Stimulated activated CD4-positive, alpha-beta T cell treated with anti-CD3 and anti-CD28 coated beads, Interleukin-2, amount 100 ng/mL, for 24 hours (primary cell): Measurements from ENCODE around the gene STAT5A.
A peak's percentile ranks its signal among the peaks of the same experiment; 100 is the strongest.

Experiments
- DNase-seq, 2 donors: peaks; one replicate each; pipeline ENCODE4 v3.0.0-alpha.2; 2020

The STAT5A gene

GRCh38 chr17:42270170-42270535, 18.1 kb upstream of the STAT5A start:
- no peak for DNase-seq

DNA sequence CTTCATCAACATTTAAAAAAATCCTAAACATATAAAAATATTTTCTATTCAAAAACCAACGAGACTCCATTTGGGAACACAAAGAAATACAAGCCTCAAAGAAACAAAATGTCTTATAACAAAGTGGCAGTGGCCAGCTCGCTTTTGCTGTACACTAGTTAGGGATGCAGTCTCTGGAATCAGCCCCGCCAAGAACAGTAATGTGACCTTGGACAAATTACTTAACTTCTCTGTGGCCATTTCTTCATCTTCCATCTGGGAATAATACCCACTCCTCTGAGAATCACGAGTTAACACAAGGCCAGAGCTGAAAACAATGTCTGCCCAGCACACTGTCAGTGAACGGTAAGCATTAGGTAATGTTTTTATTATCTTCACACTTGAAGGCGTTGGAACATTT, 17.7 kb upstream of the STAT5A start:
- no peak for DNase-seq

DNA sequence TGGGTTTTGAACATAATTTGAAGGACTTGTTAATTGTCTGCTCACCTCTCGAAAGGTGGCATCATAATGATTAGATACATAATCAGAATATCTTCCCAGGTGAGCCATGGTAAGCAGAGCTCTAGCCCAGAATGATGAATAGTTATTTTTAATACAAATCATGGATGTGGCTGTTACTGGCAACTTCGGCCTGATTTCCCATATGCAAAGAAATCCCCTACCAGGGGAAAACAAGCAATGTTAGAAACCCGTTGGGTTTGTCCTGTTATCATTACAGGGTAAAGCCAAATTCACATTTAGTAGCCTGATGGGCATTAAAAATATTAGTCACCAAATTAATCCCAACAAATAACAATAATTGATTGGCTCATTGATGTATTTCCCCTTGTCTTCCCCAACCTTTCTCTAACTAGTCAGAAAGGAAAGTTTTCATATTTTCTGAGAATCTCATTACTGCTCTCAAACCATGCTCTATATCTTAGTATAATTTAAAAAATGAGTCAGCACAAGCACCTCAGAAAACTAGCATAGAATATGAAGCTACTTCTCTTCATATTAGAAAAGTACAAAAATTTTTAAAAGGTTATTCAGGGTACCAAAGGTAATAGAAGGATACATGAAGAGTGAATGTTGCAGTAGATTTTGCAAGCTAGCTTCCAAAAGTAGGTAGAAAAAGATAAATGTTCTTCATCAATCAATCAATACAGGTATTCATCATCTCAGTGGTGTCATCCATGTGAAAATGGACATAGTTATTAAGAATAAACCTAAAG, 17.1 kb upstream of the STAT5A start:
- no peak for DNase-seq

- DNase-seq, result no peak
Measured at GRCh38 chr17:42271779-42272035, 16.6 kb upstream of the STAT5A start.

DNA sequence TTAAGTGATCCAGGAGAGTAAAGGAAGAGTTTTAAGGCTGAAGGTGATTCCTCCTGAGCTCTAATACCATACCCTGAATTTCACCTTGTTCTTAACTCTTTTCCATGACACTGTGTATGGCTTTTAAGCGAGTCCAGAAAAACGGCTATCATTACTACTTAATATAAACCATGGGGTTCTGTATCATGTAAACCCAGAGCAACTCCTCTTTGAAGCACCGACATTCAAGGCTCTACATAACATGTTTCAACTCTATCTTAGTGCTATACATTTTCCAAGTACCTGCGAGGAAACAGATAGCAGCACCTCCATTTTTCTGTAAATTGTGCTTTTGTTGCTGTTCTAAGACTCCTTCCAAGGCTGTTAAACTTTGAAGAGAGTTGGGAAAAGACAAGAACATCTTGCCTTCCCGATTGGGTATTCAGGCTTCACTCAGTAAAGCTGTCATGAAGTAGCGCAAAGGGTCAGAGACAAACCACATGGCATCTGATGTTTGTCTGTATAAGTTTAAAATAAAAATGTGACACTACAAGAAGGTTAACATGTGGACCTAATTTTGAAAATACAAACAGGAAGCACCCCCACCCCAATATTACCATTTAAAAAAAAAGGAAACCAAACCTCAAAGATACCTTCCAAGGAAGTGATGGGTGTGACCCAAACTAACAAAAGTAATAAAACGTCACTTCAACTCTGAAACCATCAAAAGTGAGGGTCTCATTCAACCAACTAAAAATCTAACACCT, 16.0 kb upstream of the STAT5A start:
- no peak for DNase-seq

DNA sequence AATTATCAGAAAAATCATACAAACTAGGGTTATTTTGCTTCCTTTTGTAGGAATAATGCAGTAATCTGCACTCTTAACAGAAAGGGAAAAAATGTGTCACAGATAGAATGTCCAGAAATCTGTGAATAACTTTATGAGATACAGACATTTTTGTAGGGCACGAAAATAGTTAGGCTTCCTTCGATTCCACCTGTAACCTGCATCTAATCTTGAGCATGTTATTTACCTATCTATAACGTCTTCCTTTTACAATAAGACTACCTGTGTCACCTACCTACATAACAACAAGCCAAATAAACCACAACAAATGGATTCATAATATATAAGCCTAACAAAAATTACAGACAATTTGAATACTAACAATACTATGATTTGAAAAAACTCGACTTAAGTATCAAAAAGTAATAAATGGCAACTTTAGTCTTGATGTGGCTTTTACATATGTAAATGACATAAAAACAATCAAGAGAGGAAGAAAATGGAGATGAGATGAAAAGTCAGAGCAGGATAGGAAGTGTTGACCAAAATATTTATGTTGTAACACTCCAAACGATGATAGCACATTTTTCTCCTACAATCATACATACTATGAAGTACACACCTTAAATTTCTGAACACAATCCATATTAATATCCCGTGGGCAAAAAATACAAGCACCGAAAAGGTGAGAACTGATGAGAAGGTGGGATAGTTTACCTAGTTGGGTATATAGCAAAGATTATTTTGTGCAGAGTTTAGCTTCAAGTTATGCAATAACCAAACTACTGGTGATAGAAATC, 14.6 kb upstream of the STAT5A start:
- DNase-seq, result no peak

DNA sequence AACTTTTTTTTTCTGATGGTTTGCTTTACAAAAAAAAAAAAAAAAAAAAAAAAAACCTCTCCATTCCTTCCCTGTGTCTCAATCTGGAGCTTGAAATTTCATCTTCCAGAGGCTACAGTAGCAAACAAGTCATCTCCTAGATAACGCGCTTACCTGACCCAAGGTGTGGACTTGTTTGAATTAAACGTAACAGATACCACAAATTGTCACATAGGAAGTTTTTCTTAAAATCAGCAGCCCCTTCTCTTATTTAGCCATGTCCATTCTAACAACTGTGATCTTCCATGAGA, 14.1 kb upstream of the STAT5A start:
- no peak for DNase-seq

DNA sequence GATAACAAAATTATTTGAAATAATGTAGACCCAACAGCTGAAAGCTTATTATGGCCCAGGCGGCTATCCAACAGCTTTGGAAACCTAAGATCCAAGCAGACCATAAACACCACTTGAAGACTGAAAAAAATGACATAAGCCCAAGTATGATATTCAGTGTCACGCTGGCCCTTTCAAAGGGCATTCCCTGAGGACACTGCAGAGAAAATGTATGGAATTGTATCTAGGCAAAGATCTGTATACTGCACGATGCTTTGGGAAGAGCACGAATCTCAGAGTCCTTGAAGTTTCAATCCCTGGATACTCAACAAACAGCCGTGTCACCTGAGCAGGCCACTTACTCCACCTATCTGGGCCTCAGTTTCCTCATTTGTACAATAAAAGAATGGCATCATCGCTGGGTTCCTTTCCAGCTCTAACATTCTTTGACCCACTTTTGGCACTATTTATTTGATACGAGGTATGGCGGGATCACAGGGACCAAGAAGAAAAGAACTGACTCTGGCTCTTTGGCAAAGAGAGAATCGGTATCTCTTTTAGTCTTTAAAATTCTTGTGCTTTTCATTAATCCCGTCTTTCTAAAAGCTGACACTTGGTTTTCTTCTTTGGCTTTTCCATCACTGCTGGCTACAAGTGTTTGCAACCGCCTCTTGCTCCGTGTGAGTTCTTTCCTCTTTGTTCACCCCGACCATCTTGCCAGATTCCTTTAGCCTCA, 13.3 kb upstream of the STAT5A start:
- DNase-seq, result no peak

DNA sequence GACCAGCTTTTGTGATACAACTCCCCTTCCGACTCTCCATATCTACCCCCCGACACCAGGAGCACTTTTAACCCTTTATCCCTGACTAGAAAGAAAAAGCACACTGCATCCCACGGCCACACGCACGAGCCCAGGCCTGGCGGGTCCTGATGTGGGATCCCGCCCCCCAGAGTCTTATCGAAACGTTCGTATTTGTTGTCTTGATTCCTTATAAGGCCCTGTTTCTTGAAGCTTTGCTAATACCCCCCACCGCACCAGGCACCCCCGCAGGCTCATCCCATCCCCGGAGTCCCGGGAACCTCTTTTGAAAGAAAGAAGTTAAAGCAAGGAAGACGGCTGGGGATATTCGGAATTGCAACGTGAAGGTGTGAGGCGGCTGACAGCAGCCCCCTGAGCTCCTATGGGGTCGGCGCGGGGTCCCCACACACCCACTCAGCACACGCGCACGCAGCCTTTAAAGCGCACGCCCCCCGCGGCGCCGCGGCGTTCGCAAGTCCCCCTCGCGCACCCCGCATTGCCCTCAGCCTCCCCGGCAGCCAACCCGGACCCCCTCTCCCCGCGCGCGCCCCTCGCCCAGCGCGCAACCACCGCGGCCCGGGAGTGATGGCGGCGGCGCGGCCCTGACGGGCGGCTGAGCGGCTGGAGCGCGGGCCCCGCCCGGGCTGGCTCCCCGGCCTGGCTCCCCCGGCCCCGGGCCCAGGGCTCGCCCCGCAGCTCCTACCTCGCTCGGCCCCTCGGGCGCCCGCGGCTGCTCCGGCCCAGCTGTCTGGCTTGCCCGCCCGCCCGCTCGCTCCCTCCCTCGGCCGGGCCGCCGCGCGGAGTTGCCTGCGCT, 12.6 kb upstream of the STAT5A start:
- peak; percentile 36 to 43 for DNase-seq

DNA sequence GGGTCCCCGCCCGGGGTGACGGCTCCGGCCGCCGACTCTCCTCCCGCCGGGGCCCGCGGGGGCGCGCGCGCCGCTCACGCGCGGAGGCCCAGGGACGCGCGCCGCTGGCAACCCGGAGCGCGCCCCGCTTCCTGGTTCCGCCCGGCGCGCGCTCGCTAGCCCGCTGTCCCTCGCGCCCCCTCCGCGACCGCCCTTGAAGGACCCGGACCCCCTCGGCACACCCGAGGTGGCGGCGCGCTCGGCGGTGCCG, 12.0 kb upstream of the STAT5A start, which contains the start of gene STAT5B:
TSS of gene STAT5B (minus strand) at position 33 of the 250 bp plus-strand sequence. CDS start 44,264 bp downstream, outside the sequence.
- DNase-seq, result peak; percentile 61 to 73

DNA sequence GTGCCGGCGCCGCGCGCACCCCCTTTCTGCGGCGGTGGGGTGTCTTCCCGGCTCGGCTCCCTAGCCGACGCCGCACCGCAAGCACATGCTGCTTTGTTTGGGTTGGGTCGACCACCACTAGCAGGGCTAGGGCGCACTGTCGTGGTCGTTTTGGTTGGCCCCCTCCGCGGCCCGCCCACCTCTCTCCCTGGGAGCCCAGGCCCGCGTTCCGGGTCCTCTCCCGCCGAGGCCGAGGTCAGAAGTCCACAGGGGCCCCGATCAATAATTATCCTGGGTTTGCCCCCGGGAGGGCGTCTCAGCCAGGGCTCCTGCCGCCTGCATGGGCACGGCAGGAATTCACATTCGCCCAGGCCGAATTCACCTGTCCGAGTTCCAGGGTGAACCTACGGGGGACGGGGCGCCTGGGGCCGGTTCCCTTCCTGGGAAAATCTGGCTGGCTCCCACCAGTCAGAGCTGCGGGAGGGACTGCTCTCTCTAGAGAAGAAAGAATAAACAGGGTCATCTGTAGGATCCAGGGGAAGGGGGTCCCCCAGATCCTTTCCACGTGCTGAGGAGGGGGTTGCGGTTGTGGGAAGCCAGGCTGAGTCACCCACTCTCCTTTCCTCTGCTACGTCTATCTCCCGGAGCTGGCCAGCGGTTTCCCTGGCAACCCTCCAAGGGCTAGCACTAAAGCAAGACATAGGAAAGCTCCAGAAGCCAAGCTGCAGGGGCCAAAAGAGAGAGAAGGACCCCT, 11.5 kb upstream of the STAT5A start:
- DNase-seq, result peak in 1 of 2 donors; percentile 48

DNA sequence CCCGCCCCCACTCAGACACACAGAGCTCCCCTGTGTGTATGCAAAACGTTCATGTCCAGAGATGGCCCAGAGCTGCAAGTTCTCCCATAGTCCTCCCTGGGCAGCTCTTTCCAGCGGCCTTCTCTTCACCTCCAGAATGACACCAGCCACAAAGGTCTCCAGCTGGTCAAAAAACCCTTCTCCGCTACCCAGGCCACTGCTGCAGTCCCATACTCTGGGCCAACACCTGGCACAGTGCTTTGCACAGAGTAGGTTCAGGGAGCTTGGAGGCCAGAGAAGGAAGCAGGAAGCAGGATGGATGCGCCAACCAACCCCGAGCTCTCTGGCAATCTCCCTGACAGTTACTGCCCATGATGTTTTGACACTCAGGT, 11.0 kb upstream of the STAT5A start:
- no peak for DNase-seq

DNA sequence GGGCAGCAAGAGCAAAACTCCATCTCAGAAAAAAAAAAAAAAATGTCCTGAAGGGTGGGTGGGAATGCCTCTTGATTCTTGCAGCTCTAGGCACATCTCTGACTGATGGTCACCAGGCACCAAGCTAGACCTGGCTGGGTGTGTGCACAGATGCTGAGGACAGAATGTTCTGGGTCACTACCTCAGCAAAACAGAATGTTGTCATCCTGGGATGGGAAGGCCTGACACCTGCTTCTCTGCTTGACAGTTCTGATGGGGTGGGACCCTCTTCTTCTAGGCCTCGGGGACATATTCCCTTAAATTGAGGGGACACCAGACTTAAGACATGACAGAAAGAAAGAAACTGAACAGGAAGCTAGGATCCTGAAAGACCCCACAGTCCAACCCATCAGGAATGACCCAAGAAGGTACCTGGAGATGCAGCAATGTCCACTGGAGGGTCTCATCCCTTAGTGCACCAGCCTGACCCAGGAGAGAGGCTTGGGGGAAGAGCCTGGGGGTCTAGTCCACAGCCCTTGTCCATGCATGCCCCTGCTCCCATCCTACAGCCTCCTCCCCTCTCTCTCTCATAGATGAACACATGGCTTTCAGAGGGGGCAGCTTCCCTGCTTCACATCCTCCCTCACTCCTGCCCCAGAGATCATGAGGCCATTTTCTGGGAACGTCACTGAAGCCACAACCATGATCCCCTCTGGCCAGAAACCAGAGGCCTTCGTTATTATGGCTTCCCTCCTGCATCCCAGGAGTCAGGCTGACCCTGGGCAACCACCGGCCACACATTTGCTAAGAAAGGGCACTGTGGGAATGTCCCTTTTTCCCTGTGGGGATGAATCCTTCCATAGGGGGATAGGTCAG, 8.3 kb upstream of the STAT5A start:
- no peak for DNase-seq

GRCh38 chr17:42281571-42282096, 6.7 kb upstream of the STAT5A start:
- no peak for DNase-seq

- DNase-seq, result no peak
Measured at GRCh38 chr17:42282478-42283080, 5.7 kb upstream of the STAT5A start.

GRCh38 chr17:42283241-42284023, 4.9 kb upstream of the STAT5A start:
- DNase-seq, result no peak

- DNase-seq, result no peak
Measured at GRCh38 chr17:42284024-42284369, 4.3 kb upstream of the STAT5A start.

DNA sequence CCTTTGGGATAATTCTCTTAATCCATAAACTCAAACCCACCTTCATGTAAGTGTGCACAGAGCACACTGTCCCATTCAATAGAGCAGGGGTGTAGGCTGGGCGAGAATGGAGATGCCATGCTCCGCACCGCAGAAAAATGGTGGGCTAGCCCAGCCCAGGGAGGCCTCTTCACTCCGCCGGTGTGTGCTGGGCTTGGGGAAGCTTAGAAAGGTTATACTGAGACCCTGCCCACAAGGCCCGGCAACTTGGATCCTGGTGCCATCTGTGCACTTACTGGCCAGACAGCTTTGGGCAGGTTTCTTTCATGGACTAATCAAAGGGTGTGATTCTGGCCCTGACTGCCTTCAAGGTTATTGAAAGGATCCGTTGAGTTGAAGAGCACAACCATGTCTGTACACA, 3.7 kb upstream of the STAT5A start:
- no peak for DNase-seq

DNA sequence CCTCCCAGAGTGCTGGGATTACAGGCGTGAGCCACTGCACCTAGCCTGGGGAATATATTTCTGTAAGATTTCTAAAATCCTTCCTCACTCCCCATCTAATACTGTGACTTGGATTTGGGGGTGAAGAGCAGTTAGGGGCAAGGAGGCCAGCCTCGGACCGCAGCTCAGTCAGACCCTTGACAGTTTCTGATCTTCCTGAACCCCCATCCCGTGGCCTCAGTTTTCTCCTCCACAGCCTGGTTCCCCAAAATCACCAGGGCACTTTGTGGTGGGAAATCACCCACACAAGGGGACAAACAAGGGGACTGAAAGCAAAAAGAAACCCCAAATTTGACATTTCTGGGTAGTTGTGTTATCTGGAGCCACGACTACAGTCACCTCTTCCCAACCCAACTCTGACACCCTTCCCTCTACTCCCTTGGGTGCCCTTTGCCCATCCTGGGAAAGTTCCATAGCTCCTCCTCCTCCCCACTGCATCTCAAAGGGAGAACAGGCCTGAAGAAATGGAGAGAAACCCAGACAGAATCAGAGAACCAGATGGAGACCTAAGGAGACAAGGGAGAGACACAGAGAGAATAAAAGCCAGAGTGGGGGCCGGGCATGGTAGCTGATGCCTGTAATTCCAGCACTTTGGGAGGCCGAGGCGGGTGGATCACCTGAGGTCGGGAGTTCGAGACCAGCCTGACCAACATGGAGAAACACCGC, 2.8 kb upstream of the STAT5A start:
- DNase-seq, result no peak
